SK-N-MC (cell line): ENCODE data around the gene RBBP8NL.

Source experiments
- DNase-seq: peaks from one replicate; pipeline ENCODE4 v3.0.0-alpha.2; 2011; ENCODE audit warnings: low read depth, low spot score
- H3K27ac ChIP-seq: fragments of 200-600 bp; sonication (generic); 2 replicates; pipeline ENCODE4 v1.5.1; 2016; ENCODE audit warnings: mixed run types
- H3K36me3 ChIP-seq: fragments of 200-600 bp; sonication (generic); 2 replicates; pipeline ENCODE4 v1.6.1; 2017; ENCODE audit warnings: antibody characterized with exemption, low read length, mixed read lengths; ENCODE audit not compliant: insufficient read depth
- H3K4me3 ChIP-seq: fragments of 200-600 bp; sonication (generic); 2 replicates; pipeline ENCODE4 v1.5.1; 2016
- H3K9ac ChIP-seq: fragments of 200-600 bp; sonication (generic); 2 replicates; pipeline ENCODE4 v1.8.0; 2017; ENCODE audit warnings: mixed run types, mixed read lengths; ENCODE audit not compliant: insufficient read length
- H3K9me3 ChIP-seq: fragments of 200-600 bp; sonication (generic); 2 replicates; pipeline ENCODE4 v1.6.1; 2017; ENCODE audit warnings: low read depth, mild to moderate bottlenecking, antibody characterized with exemption, low read length, moderate library complexity, mixed read lengths
- EZH2 ChIP-seq: fragments of 200-600 bp; sonication (generic); IDR thresholded peaks from one replicate; pipeline ENCODE4 v1.6.1; 2017; ENCODE audit warnings: antibody characterized with exemption
- FOXP2 ChIP-seq: optimal IDR thresholded peaks from 2 replicates; pipeline ENCODE3; 2011; ENCODE audit warnings: mild to moderate bottlenecking, moderate library complexity; ENCODE audit not compliant: insufficient read depth; ENCODE audit errors: extremely low read length, control extremely low read depth
- POLR2AphosphoS5 ChIP-seq: IDR thresholded peaks from 2 replicates; pipeline ENCODE4 v1.6.1; 2012; ENCODE audit warnings: mild to moderate bottlenecking, low read depth, low read length, borderline replicate concordance

The RBBP8NL gene

DNA sequence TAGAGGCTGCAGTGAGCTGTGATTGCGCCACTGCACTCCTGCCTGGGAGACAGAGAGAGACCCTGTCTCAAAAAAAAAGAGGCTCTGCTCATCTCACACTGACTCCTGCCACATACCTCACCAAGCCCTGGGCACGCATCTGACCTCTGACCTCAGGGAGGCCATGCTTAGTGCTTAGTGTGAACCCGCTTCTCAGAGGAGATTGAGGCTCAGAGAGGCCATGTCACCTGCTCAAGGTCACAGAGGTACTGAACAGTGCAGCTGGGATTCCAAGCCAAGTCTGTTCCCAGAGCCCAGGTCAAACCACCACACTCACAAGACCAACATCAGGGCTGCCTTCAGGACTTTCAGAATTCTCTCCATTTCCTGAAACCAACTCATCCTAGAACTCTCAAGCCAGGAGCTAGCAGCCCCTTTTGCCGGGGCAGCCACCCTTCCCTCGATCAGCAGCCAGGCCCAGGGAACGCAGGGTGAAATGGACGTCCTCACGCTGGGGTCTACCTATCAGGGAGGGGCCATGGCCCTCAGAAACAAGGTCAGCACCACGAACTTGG, 23.1 kb downstream of the RBBP8NL start:
- Histone ChIP-seq H3K9me3 (no peaks in the 10 kb centered on the region), H3K27ac (no peak overlapping the region)
- TF ChIP-seq POLR2AphosphoS5 (no peak), EZH2 (no peak), FOXP2 (no peak)

DNA sequence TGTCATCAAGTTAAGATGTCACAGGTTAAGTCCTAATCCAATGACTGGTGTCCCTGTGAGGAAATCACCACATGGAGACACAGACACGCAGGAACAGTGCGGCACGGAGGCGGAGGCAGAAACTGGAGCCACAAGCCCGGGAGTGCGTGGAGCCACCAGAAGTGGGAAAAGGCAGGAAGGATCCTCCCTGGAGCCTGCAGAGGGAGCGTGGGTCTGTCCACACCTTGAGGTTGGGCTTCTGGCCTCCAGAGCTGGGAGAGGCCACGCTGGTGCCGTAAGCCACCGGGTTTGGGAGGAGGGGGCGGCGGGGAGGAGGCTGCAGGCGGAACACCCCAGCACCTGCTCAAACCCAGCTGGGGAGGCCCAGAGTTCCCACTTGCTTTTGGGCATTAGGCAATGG, 24.0 kb downstream of the RBBP8NL start:
- no peak for TF ChIP-seq EZH2
- no peak for TF ChIP-seq POLR2AphosphoS5
- TF ChIP-seq FOXP2: no peak
- Histone ChIP-seq H3K36me3 (no peaks in the 10 kb centered on the region), H3K27ac (no peak overlapping the region), H3K4me3 (no peak overlapping the region), H3K9me3 (no peaks in the 10 kb centered on the region), H3K9ac (no peak overlapping the region)
- no peak for DNase-seq

More for the DNA sequence above, 23.1 kb downstream of the RBBP8NL start:
- no peaks in the 10 kb centered on the region for H3K36me3 ChIP-seq
- H3K4me3 ChIP-seq: no peak overlapping the region
- H3K9ac ChIP-seq: no peak overlapping the region
- no peak for DNase-seq

DNA sequence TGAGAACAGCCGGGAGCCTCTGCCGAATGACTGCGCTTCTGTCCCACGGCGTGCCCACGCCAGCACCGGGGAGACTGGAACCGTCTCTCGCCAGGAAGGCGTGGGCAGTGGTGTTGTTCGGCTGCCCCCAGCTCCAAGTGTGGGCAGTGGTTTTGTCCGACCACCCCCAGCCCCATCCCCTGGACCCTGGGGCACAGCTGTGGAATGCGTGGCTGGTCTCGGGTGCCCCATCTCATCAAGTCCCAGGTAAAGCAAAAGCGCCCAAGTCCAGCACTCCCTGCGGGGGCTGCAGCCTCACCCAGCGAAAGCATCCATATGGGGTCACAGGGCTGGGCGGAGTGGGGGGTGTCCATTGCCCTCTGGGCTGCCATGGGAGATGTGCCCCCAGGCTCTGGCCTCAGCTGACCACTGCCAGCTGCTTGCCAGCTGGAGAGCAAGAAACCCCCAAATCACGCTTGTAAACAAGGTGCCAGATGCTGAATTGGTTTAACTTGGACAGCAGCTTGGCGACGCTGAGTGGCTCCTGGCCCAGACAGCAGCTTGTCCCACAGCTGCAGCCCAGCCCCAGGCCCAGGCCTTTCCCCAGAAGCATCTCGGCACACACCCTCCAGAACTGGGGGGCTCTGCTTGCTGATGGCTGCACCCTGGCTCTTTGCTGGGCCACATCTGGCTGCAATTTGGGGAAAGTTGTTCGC, 24.7 kb downstream of the RBBP8NL start:
- Histone ChIP-seq H3K9ac (no peak overlapping the region), H3K36me3 (no peaks in the 10 kb centered on the region), H3K27ac (no peak overlapping the region), H3K9me3 (no peaks in the 10 kb centered on the region), H3K4me3 (no peak overlapping the region)
- TF ChIP-seq FOXP2 (no peak), EZH2 (no peak), POLR2AphosphoS5 (no peak)
- no peak for DNase-seq

DNA sequence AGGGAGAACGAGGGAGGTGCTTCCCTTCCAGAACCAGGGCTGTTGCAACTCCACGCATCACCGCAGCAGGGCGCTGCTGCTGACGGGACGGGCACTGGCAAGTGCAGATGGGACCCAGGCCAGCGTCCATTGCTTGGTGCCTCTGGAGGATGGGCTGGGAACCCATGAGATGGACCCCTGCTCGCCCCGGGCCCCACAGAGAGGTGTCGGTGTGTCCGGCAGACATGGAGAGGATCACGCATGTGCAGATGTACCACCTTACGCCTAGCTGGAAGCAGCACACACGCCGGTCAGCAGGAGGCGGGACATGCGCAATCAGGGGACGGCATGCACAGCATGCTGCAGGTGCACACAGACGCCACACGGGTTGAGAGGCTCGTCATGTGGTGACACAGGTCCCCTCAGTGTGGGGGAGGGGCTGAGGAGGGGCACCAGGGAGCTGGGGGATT, 26.0 kb downstream of the RBBP8NL start:
- Histone ChIP-seq H3K36me3 (no peaks in the 10 kb centered on the region), H3K27ac (no peak overlapping the region), H3K9me3 (no peaks in the 10 kb centered on the region), H3K4me3 (no peak overlapping the region), H3K9ac (no peak overlapping the region)
- DNase-seq: no peak
- TF ChIP-seq FOXP2: no peak
- TF ChIP-seq POLR2AphosphoS5: no peak
- TF ChIP-seq EZH2: no peak

DNA sequence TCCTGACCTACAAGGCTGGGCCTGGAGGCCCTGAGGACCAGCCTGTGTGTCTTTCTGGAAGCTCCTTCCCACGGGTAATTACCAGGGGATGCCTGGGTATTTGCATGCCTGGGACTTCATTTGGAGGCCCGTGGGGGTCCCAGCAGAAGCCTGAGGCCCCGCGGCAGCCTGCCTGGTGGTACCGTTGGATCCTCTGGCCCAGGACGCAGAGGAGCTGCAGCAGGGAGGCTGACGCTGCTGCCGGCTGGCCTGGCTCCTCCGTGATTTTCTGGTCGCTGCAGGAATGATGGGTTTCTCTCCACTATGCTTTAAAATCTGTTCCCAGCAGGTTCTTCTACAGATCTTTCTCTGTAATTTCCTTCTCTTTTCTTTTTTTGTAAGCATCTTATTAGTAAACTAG, 26.8 kb downstream of the RBBP8NL start:
- no peak for DNase-seq
- TF ChIP-seq EZH2: no peak
- Histone ChIP-seq H3K9ac (no peak overlapping the region), H3K4me3 (no peak overlapping the region), H3K9me3 (no peaks in the 10 kb centered on the region), H3K27ac (no peak overlapping the region), H3K36me3 (no peaks in the 10 kb centered on the region)

DNA sequence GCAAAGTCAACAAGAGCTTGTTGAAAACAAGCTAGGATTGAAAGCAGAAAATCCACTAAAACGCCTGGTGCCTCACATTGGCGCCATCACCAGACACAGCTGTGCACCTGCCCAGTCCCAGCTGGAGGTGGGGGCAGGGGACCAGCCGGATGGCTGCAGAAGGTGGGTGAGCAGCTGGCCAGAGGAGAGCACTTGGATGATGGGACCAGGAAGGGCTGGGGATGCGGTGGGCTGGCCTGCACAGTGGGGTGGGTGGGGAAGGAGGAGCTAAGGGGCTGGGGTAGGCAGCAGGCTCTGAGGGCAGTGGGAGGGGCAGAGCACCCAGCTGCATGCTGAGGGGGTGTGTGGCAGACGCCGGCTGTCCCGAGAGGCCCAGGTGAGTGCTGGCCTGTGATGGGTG, 27.3 kb downstream of the RBBP8NL start:
- Histone ChIP-seq H3K36me3 (no peaks in the 10 kb centered on the region), H3K9ac (no peak overlapping the region), H3K4me3 (no peak overlapping the region), H3K27ac (no peak overlapping the region), H3K9me3 (no peaks in the 10 kb centered on the region)
- DNase-seq: no peak
- no peak for TF ChIP-seq POLR2AphosphoS5
- no peak for TF ChIP-seq EZH2
- no peak for TF ChIP-seq FOXP2

DNA sequence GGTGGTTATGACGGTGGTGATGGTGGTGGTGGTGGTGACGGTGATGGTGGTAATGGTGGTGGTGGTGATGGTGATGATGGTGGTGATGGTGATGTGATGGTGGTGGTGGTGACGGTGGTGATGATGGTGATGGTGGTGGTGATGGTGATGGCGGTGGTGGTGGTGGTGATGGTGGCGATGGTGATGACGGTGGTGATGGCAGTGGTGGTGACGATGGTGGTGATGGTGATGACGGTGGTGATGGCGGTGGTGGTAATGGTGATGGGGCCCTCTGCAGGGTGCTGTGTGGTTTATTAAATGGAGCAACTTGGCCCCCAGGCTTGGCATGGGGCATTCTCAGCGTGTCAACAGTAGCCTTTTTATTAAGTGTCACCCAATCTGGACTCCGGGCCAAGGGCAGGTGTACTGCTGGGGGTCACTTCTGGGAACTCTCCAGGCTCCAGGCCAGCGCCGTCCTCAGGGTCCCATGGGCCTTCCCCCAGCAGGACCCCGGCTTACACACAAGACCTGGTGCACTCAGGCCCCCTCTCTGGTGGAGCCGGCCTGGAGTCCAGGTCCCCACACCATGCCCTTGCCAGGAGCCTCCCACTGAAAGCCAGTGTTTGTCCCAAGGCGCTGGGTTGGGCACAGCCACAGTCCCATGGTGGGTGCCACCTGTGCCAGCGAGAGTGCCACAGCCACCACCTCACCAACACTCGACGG, 29.1 kb downstream of the RBBP8NL start:
- H3K27ac ChIP-seq: no peak overlapping the region
- DNase-seq: no peak
- H3K4me3 ChIP-seq: no peak overlapping the region
- no peak for TF ChIP-seq POLR2AphosphoS5
- TF ChIP-seq FOXP2: no peak
- no peak for TF ChIP-seq EZH2
- H3K9ac ChIP-seq: no peak overlapping the region
- H3K9me3 ChIP-seq: no peaks in the 10 kb centered on the region
- H3K36me3 ChIP-seq: no peaks in the 10 kb centered on the region

GRCh38 chr20:62396367-62397239, 30.7 kb downstream of the RBBP8NL start:
- DNase-seq: no peak
- Histone ChIP-seq H3K9ac (no peak overlapping the region), H3K4me3 (no peak overlapping the region), H3K27ac (no peak overlapping the region), H3K36me3 (no peaks in the 10 kb centered on the region), H3K9me3 (no peaks in the 10 kb centered on the region)
- TF ChIP-seq FOXP2: no peak
- no peak for TF ChIP-seq POLR2AphosphoS5
- TF ChIP-seq EZH2: no peak
